ENCODE data around the gene IGFL2. TPM values are rescaled to one million over a fixed set of nuclear protein-coding genes. Genes with fewer than 3 reads are reported as not detected.
"Not testable (repeated sequence)": the region's sequence is repeated elsewhere in the genome, so short reads cannot be mapped to it uniquely, and the experiment has no call there.

Gene IGFL2
- total and polyA plus RNA-seq, 12 donors, result 0.44 TPM; not detected in 11

GRCh38 chr19:46204008-46204407 lies 56.0 kb downstream of the IGFL2 start:
- no peaks in the 10 kb centered on the region for H3K36me3 ChIP-seq
- DNase-seq (no peak), ATAC-seq (no peak)
- WGBS, 2 donors, result 77 to 81% methylated on average over 5 of the region's 5 CpGs
- H3K9me3 ChIP-seq, result no peaks in the 10 kb centered on the region
- H3K27me3 ChIP-seq, result peaks cover 0 to 16% (median 0%) of the 10 kb centered on the region in 7 donors
- no peak overlapping the region for H3K4me3 ChIP-seq
- TF ChIP-seq CTCF (IDR thresholded peaks at IDR 0.05), result no peak
- peaks cover 0 to 5% (median 0%) of the 10 kb centered on the region in 9 donors for H3K4me1 ChIP-seq
- intact Hi-C loops (cut with DNase I), result no loop called here
- H3K27ac ChIP-seq, result no peak overlapping the region

- intact Hi-C loops (cut with DNase I), result no loop called here
- Histone ChIP-seq H3K27me3 (peaks cover 0 to 15% (median 0%) of the 10 kb centered on the region in 7 donors), H3K27ac (no peak overlapping the region), H3K4me1 (peaks cover 0 to 12% (median under 1%) of the 10 kb centered on the region in 9 donors), H3K9me3 (no peaks in the 10 kb centered on the region), H3K36me3 (no peaks in the 10 kb centered on the region), H3K4me3 (no peak overlapping the region)
- TF ChIP-seq CTCF (IDR thresholded peaks at IDR 0.05), result no peak
- 61 to 66% methylated on average over 6 of the region's 6 CpGs for WGBS, 2 donors
- ATAC-seq, result no peak
- no peak for DNase-seq
Observed at GRCh38 chr19:46205183-46205984, 57.3 kb downstream of the IGFL2 start.

GRCh38 chr19:46206176-46206575 lies 58.1 kb downstream of the IGFL2 start:
- H3K4me1 ChIP-seq, result peaks cover 0 to 14% (median 7%) of the 10 kb centered on the region in 9 donors
- peaks cover 0 to 12% (median 0%) of the 10 kb centered on the region in 7 donors for H3K27me3 ChIP-seq
- H3K36me3 ChIP-seq, result no peaks in the 10 kb centered on the region
- ATAC-seq, result peak; percentile 28 to 89 (median 72)
- TF ChIP-seq CTCF (IDR thresholded peaks at IDR 0.05), result no peak
- peak in 1 of 2 donors; percentile 36 for DNase-seq
- no peak overlapping the region for H3K4me3 ChIP-seq
- no peak overlapping the region for H3K27ac ChIP-seq
- intact Hi-C loops (cut with DNase I), result no loop called here
- H3K9me3 ChIP-seq, result no peaks in the 10 kb centered on the region
- WGBS, 2 donors, result 59 to 64% methylated on average over 5 of the region's 5 CpGs

GRCh38 chr19:46206682-46207081 lies 58.6 kb downstream of the IGFL2 start:
- peaks cover 0 to 19% (median 12%) of the 10 kb centered on the region in 9 donors for H3K4me1 ChIP-seq
- H3K9me3 ChIP-seq, result no peaks in the 10 kb centered on the region
- H3K27ac ChIP-seq, result no peak overlapping the region
- no peak for TF ChIP-seq CTCF (IDR thresholded peaks at IDR 0.05)
- no peaks in the 10 kb centered on the region for H3K36me3 ChIP-seq
- no peak overlapping the region for H3K4me3 ChIP-seq
- peaks cover 0 to 12% (median 0%) of the 10 kb centered on the region in 7 donors for H3K27me3 ChIP-seq
- 56 to 68% methylated on average over 3 of the region's 3 CpGs for WGBS, 2 donors
- intact Hi-C loops (cut with DNase I), result no loop called here
- DNase-seq (no peak), ATAC-seq (no peak)

- H3K36me3 ChIP-seq; H3K4me3 ChIP-seq; H3K27ac ChIP-seq; intact Hi-C loops (cut with DNase I); ATAC-seq; DNase-seq; H3K9me3 ChIP-seq: not testable (repeated sequence)
- 77 to 88% methylated on average over 6 of the region's 8 CpGs for WGBS, 2 donors
- peaks cover 0 to 23% (median 12%) of the 10 kb centered on the region in 9 donors for H3K4me1 ChIP-seq
- peaks cover 0 to 12% (median 0%) of the 10 kb centered on the region in 7 donors for H3K27me3 ChIP-seq
Observed at GRCh38 chr19:46207858-46208257, 59.8 kb downstream of the IGFL2 start.
